ENCODE results near the gene FAM120B.

Gene FAM120B

DNA sequence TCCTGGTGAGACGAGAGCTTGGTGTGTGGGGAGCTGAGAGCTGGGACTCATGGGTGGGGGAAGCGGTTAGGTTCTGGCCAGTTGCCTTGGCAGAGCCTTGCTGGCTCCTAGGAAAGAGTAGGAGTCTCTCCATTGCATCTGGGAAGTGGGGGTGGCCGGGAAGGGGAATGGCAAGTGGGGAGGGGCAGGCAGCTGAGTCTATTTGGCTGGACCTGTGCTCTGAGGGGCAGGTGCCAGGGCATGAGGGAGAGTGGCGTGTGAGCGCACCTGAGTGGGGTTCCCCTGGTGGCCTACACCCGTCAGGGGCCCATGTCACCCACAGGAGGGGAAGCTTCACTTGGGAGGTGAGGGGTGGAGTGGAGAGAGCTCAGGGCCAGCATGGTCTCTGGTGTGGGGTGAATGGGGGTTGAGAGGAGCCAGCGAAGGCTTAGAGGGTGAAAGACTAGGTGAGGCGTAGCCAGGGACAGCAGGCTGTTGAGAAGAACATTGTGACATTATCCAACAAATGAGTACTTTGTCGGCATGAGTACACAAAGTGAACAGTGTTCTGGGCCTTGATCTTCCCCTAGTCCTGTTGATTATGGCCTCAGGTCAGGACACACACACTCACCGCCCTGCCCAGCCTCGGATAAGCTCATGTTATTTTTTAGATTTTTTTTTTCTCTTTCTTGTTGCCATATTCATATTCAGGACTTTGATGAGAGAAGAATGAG lies 59.8 kb downstream of the FAM120B start:
- ATAC-seq = no peak
- H3K4me1 Mint-ChIP-seq = peaks cover 19% of the 10 kb centered on the region

DNA sequence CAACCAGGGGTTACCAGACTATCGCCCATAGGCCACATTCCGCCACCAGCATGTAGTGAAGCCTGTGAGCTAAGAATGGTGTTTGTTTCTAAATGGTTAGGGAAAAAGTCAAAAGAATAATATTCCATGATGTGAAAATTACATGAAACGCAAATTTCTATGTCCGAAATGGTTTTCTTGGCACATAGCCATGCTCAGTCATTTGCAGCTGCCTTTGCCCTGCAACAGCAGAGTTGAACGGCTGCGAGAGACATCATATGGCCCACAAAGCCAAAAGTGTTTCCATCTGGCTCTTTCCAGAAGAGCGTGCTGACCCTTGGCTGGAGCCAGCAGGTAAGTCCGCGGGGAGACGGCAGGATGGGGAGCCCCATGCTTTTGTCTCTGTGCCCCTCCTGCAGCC lies 60.7 kb downstream of the FAM120B start:
- H3K9me3 Mint-ChIP-seq = no peaks in the 10 kb centered on the region
- DNase-seq (no peak), ATAC-seq (no peak)
- no peak overlapping the region for H3K4me3 Mint-ChIP-seq
- no peak overlapping the region for H3K27ac Mint-ChIP-seq
- no peaks in the 10 kb centered on the region for H3K27me3 Mint-ChIP-seq
- H3K4me1 Mint-ChIP-seq = peaks cover 19% of the 10 kb centered on the region

More for the DNA sequence above, 59.8 kb downstream of the FAM120B start:
- H3K4me3 Mint-ChIP-seq = no peak overlapping the region
- no peaks in the 10 kb centered on the region for H3K27me3 Mint-ChIP-seq
- no peaks in the 10 kb centered on the region for H3K9me3 Mint-ChIP-seq
- no peak for DNase-seq
- peak overlapping the region in 1 of 2 donors; percentile 61 for H3K27ac Mint-ChIP-seq

DNA sequence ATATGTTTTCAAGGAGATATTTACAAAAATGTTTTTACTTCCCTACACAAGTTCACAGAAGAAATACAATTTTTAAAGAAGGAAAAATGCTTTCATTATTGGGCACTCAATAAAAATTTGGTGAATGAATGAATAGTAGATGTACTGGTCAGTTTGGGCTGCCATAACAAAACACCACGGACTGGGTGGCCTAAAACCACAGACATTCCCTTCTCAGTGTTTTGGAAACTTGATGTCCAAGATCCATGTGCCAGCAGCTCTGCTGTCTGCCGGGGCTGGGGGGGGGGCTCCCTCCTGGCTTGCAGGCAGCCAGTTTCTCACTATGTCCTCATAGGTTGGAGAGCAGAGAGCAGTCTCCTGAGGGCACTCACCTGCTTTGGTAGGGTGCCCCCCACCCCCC lies 62.0 kb downstream of the FAM120B start:
- DNase-seq (no peak), ATAC-seq (no peak)
- no peaks in the 10 kb centered on the region for H3K9me3 Mint-ChIP-seq
- H3K27ac Mint-ChIP-seq = peak overlapping the region in 1 of 2 donors; percentile 70
- H3K27me3 Mint-ChIP-seq = no peaks in the 10 kb centered on the region
- peaks cover 19% of the 10 kb centered on the region for H3K4me1 Mint-ChIP-seq
- no peak overlapping the region for H3K4me3 Mint-ChIP-seq

DNA sequence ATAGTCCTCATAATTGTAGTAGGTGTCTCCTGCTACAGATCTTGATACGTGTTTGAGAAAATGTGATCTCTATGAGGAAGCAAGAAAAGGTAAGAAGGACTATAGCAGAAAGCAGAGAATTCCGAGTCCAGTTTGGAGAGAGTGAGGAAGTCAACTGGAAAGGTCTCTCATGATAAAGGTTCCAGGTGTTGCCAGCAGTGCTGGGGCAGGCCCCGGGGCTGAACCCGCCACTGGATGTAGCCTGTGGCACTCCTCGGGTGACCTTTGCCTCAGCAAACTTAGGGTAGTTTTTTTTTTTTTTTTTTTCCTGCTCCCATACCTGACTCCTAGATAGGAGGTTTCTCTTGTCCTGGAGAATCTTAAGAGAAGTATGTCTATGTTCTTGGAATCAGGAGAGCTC lies 62.8 kb downstream of the FAM120B start:
- Mint-ChIP-seq H3K27me3 (no peaks in the 10 kb centered on the region), H3K4me3 (no peak overlapping the region), H3K27ac (no peak overlapping the region), H3K9me3 (no peaks in the 10 kb centered on the region), H3K4me1 (peaks cover 19% of the 10 kb centered on the region)
- DNase-seq = no peak
- no peak for ATAC-seq

DNA sequence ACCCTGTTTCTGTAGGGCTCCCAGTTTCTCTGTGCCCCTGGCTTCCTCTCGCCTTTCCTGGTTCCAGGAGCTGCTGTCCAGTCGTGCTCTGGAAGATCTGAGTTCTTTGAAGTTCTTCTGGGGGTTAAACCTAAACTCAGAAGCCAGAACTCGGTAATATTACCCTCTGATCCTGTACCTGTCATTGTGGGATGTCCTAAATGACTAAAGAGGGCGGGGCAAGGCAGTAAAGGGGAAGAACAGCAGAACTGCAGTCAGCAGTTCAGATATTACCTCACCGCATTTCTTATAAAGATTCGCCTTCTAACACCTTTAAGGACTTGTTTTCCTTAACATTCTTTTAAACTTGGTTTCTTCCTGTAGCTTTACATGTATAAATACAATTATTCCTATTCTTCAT lies 63.9 kb downstream of the FAM120B start:
- ATAC-seq (peak; percentile 72), DNase-seq (no peak)
- Mint-ChIP-seq H3K27ac (peak overlapping the region; percentile 31 to 39), H3K4me1 (peaks cover 20% of the 10 kb centered on the region), H3K27me3 (no peaks in the 10 kb centered on the region), H3K9me3 (no peaks in the 10 kb centered on the region), H3K4me3 (no peak overlapping the region)

DNA sequence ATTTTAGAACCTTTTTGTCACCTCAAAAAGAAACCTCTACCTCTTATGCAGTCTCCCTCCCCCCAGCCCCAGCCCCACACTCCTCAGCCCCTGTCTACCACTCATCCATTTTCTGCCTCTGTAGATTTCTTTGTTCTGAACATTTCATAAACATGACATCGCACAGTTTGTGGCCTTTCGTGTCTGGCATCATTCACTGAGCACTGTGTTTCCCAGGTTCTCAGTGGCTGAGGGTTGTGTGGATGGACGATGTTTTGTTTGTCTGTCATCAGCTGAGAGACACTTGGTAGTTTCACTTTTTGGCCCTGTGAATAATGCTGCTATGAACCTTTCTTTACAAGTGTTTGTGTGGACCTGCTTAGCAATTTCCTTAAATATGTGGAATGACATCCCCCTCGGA lies 64.5 kb downstream of the FAM120B start:
- H3K27ac Mint-ChIP-seq = peak overlapping the region; percentile 39 to 54
- no peak overlapping the region for H3K4me3 Mint-ChIP-seq
- DNase-seq (no peak), ATAC-seq (no peak)
- H3K9me3 Mint-ChIP-seq = no peaks in the 10 kb centered on the region
- H3K4me1 Mint-ChIP-seq = peaks cover 24% of the 10 kb centered on the region
- H3K27me3 Mint-ChIP-seq = no peaks in the 10 kb centered on the region

DNA sequence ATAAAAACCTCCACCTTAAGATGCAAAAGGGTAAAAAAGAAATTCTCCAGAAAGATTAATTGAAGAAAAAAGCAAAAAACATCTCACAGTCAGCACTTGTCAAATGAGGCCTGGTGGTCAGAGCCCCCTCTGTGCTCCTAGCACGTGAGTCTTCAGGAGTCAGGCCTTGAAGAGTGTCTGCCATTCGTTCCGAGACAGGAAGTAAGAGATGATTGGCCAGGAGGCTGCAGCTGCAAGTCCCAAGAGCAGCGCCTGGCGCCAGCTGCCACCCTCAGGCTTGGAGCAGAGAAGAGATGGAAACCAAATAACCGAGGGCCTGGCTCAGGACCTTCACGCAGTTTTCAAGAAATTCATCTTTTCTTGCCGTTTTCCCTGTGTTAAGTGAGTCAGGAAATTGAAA lies 65.0 kb downstream of the FAM120B start:
- Mint-ChIP-seq H3K4me1 (peaks cover 27% of the 10 kb centered on the region), H3K27ac (no peak overlapping the region), H3K9me3 (no peaks in the 10 kb centered on the region), H3K4me3 (no peak overlapping the region), H3K27me3 (no peaks in the 10 kb centered on the region)
- no peak for ATAC-seq
- DNase-seq = no peak

DNA sequence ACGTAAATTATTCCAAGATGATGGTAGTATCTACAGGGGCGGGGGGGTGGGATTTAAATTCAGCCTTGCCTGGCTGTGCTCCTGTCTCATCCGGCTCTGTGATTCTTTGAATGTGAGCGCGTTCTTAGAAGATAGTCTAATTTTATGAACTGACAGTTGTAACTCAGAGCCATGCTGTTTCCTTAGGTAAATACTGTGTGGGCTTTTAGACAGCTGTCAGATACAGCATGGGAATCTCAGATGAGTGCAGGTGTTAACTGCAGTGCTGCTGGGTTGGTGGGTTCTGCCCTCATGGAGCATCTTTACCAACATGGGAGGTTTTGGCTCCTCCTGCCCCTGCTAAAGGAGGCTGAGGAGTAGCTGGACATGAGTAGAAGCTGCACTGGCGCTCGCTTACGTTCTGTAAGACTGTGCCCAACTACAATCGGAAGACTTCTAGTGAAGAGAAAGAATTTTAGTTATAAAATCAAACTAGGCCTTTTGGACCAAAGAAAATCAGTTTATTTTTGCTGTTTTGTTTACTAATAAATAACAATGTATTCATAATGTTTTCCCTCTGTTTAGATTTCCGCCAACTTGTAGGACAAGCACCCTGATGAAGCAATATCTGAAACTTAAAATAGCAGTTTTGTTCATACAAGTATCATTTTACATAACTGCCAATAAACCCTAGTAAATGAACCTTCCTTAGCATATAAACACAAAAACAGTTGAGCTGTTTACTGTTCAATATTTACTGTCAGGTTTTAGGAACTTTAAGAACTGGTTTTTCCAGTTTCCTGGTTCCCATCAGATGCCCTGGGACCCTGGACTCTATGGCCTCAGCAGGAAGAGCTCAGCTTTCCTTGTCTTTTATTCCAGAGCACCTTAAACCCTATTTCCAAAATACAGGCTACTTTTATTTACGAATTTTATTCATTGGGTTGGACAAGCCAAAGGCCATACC lies 66.1 kb downstream of the FAM120B start:
- DNase-seq = no peak
- Mint-ChIP-seq H3K4me1 (peaks cover 29% of the 10 kb centered on the region), H3K27ac (no peak overlapping the region), H3K27me3 (no peaks in the 10 kb centered on the region), H3K9me3 (no peaks in the 10 kb centered on the region), H3K4me3 (no peak overlapping the region)
- no peak for ATAC-seq

DNA sequence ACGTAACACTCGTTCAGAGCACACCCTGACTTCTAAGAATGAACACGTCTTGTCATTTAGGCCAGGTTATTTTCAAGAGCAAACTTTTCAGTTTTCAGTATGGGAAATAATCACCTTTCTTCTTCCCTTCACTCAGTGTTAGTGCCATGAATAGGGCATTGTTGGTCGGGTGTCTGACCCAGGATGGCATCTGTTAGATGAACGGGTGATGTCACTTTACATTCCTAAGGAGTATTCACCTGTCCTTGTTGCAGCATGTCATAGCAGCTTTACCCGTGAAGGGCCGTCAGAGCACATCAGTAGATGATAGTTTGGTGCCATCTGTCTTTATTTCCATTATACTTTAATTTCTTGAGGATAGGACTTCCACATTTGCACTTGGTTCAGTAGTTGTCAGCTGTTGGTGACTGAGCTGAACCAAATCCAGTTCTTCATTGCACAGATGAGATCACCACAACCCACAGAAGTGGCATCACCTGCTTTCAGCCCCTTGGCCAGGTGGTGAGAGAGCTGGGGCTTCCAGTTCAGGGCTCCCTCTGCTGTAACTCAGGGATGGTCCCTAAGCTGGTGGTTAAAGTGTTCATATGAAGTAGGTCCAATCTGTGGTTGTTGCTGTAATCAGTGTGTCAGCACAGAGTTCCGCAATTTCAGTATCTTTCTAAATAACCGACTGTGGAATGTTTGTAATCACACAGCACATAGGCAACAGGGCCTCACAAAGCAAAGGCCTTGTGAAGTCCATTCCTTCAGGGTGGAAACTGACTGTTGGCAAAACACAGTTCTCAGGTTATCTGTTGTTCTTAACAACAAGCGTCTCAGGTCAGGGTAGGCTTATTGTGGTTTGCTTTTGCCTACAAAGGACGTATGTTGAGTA lies 68.2 kb downstream of the FAM120B start:
- H3K27ac Mint-ChIP-seq = no peak overlapping the region
- H3K9me3 Mint-ChIP-seq = no peaks in the 10 kb centered on the region
- H3K27me3 Mint-ChIP-seq = no peaks in the 10 kb centered on the region
- H3K4me3 Mint-ChIP-seq = no peak overlapping the region
- DNase-seq (no peak), ATAC-seq (peak; percentile 29)
- peaks cover 33% of the 10 kb centered on the region for H3K4me1 Mint-ChIP-seq

DNA sequence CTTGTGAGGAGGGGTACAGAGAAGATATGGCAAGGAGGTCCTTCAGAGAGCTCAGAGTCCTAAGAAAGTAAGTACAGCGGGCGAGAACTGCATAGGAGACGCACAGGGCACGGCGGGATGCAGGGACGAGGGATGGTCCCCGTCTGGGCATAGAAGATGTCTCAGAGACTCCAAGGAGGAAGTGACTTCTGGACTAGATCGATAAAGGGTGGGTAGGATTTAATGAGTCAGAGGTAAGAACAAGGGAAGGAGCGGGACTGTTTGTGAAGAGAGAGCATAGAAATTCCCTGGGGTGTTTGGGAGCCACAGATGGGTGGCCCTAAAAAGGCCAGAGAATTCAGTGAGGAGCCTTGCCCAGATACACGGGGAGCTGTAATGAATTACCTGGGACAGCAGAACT lies 69.1 kb downstream of the FAM120B start:
- no peak for DNase-seq
- no peak overlapping the region for H3K4me3 Mint-ChIP-seq
- no peak for ATAC-seq
- H3K27me3 Mint-ChIP-seq = no peaks in the 10 kb centered on the region
- peaks cover 30% of the 10 kb centered on the region for H3K4me1 Mint-ChIP-seq
- H3K9me3 Mint-ChIP-seq = no peaks in the 10 kb centered on the region
- peak overlapping the region in 1 of 2 donors; percentile 73 for H3K27ac Mint-ChIP-seq

DNA sequence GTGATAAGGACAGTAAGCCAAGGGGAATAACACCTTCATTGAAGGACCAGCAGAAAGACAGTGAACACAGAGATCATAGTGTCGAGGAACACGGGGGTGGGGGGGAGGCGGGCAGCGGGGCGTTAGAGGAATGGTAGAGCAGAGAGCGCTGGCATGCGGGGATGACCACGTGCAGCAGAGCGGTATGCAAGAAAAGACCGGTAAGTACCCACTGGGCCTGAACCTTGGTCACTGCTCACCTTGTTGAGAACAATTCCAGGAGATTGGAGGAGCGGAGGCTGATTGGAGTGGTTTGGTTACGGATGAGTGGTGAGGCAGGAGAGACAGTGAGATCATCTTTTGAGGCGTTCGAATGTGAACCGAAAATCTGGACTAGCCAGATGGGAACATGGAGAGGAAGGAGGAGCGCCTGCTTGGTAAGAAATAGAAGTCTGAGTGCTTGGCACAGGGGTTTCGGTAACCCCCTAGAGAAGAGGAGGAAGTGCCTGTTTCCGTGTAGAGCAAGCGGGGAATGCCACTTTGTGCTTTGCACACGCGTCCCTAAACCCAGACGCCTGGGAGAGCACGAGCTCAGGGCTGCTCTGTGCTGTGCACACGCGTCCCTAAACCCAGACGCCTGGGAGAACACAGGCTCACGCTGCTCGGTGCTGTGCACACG lies 70.0 kb downstream of the FAM120B start:
- ATAC-seq (no peak), DNase-seq (no peak)
- Mint-ChIP-seq H3K27ac (peak overlapping the region in 1 of 2 donors; percentile 67), H3K4me1 (peaks cover 37% of the 10 kb centered on the region), H3K4me3 (no peak overlapping the region), H3K27me3 (no peaks in the 10 kb centered on the region), H3K9me3 (no peaks in the 10 kb centered on the region)

DNA sequence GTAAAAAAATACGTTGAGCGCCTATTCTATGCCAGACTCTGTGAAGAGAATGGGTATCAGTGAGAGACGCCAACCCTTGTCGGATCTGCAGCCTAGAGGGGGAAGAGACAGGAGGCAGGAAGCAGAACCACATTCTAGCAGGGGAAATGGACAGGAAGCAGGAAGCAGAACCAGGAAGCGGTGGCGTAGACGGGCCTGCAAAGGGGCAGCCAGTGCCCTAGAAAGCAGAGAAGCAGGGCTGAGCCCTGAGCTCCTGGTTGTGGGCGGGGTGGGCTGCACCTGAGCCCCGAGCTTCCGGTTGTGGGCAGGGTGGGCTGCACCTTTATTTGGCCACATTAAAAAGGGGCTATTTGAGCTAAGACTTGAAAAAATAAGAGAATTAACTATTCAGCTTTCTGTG lies 71.9 kb downstream of the FAM120B start:
- no peaks in the 10 kb centered on the region for H3K27me3 Mint-ChIP-seq
- DNase-seq (peak; percentile 9 to 29), ATAC-seq (peak; percentile 73)
- peak overlapping the region; percentile 65 to 66 for H3K4me3 Mint-ChIP-seq
- no peaks in the 10 kb centered on the region for H3K9me3 Mint-ChIP-seq
- H3K27ac Mint-ChIP-seq = peak overlapping the region; percentile 88 to 97
- peaks cover 40% of the 10 kb centered on the region for H3K4me1 Mint-ChIP-seq

DNA sequence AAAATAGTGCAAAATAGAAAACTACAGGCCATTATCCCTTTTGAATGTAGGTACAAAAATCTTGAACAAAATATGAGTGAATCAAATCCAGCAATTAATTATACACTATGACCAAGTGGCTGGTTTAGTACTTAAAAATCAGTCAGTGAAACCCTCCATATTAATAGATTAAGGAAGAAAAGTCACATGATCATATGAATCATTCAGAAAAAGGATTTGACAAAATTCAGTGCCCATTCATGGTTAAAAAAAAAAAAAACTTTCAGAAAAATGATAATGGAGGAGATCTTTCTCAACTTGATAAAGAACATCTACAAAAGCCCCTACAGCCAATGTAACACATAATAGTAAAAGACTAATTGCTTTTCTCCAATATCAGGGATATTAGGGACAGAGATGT lies 75.0 kb downstream of the FAM120B start:
- Mint-ChIP-seq H3K27ac (no peak overlapping the region), H3K4me1 (peaks cover 27% of the 10 kb centered on the region), H3K27me3 (no peaks in the 10 kb centered on the region), H3K4me3 (no peak overlapping the region), H3K9me3 (no peaks in the 10 kb centered on the region)
- ATAC-seq (no peak), DNase-seq (no peak)

DNA sequence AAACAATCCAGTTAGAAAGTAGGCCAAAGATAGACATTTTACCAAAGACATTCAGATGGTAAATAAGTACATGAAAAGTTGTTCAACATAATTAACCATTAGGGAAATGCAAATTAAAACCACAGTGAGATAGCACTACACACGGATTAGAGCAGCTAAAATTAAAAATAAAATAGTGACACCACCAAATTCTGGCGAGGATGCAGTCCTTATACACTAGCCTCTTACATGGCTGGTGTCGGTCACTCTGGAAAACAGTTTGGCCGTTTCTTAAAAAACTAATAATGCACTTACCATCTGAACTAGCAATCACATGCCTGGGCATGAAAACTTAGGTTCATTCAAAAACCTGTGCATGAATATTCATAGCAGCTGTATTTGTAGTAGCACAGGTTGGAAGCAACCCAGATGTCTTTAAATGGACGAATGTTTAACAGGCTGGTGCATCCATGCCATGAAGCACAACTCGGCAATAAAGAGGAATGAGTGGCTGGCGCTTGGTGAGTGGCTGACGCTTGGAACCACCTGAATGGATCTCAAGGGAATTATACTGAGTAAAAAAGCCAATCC lies 77.0 kb downstream of the FAM120B start:
- Mint-ChIP-seq H3K4me3 (no peak overlapping the region), H3K27me3 (no peaks in the 10 kb centered on the region), H3K9me3 (no peaks in the 10 kb centered on the region), H3K27ac (no peak overlapping the region), H3K4me1 (peaks cover 19% of the 10 kb centered on the region)
- ATAC-seq (no peak), DNase-seq (no peak)

DNA sequence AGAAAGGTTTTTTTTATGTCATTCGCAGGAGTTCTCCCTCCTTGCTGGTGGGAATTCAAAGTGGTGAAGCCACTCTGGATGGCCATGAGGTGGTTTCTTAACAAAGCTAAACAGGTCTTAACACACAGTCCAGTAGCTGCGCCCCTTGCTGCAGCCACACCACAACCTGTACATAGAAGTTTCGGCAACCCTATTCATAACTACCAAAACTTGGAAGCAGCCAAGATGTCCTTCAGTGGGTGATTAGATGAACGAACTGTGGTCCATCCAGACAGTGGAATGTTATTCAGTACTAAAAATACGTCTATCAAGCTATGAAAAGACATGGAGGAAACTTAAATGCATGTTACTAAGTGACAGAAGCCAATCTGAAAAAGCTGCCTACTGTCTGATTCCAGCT lies 78.9 kb downstream of the FAM120B start:
- Mint-ChIP-seq H3K9me3 (no peaks in the 10 kb centered on the region), H3K27me3 (no peaks in the 10 kb centered on the region), H3K27ac (no peak overlapping the region), H3K4me3 (no peak overlapping the region), H3K4me1 (peaks cover 13% of the 10 kb centered on the region)
- ATAC-seq (no peak), DNase-seq (no peak)

Data from stimulated activated naive CD8-positive, alpha-beta T cell treated with anti-CD3 and anti-CD28 coated beads, Interleukin-15, amount 100 ng/mL, for 72 hours (primary cell).